Epithelial cell of esophagus (primary cell): ENCODE measurements around the gene PLCB1.

Experiments used
- DNase-seq: peaks from one replicate; pipeline ENCODE4 v3.0.0; 2010; ENCODE audit warnings: low read depth
- H3K4me3 ChIP-seq: 2 replicates; pipeline ENCODE4 v1.5.1; 2011; ENCODE audit warnings: mild to moderate bottlenecking, low read length, control low read depth
- CTCF ChIP-seq: IDR thresholded peaks from 2 replicates; pipeline ENCODE4 v1.5.1; 2011; ENCODE audit warnings: low read depth, mild to moderate bottlenecking, low read length, control low read depth, inconsistent platforms; ENCODE audit not compliant: insufficient read depth; ENCODE audit errors: missing control alignments

PLCB1 gene

GRCh38 chr20:8331740-8332412 lies 199.8 kb downstream of the PLCB1 start:
- H3K4me3 ChIP-seq = no peak overlapping the region
- no peak for TF ChIP-seq CTCF
- peak; percentile 10 for DNase-seq

- no peak for TF ChIP-seq CTCF
- no peak for DNase-seq
- H3K4me3 ChIP-seq = no peak overlapping the region
Observed at GRCh38 chr20:8334641-8335040, 202.6 kb downstream of the PLCB1 start.

GRCh38 chr20:8335059-8335458 lies 203.0 kb downstream of the PLCB1 start:
- no peak for TF ChIP-seq CTCF
- no peak overlapping the region for H3K4me3 ChIP-seq
- DNase-seq = no peak

- no peak overlapping the region for H3K4me3 ChIP-seq
- no peak for TF ChIP-seq CTCF
Observed at GRCh38 chr20:8335495-8336195, 203.6 kb downstream of the PLCB1 start.

GRCh38 chr20:8339349-8339748 lies 207.3 kb downstream of the PLCB1 start:
- no peak overlapping the region for H3K4me3 ChIP-seq
- no peak for DNase-seq
- TF ChIP-seq CTCF = no peak

More at GRCh38 chr20:8335495-8336195, 203.6 kb downstream of the PLCB1 start:
- DNase-seq = no peak

- no peak overlapping the region for H3K4me3 ChIP-seq
- DNase-seq = no peak
- TF ChIP-seq CTCF = no peak
Observed at GRCh38 chr20:8342391-8342790, 210.3 kb downstream of the PLCB1 start.
